ENCODE results near the gene ARHGAP22. TPM values are rescaled to one million over a fixed set of nuclear protein-coding genes. Genes with fewer than 3 reads are reported as not detected.

ARHGAP22 gene
- total RNA-seq, 4 donors from 2014 or later: 0.59 to 2.1 (median 1.2) TPM

- 55% methylated on average over 1 of the region's 2 CpGs; no CpG with 5 or more reads in 1 of the 2 donors for WGBS, 2 donors
Observed at GRCh38 chr10:48587101-48587500, 17.8 kb downstream of the ARHGAP22 start.

GRCh38 chr10:48582970-48583369 is 21.9 kb downstream of the ARHGAP22 start:
- H3K27me3 ChIP-seq: no peaks in the 10 kb centered on the region
- peaks cover 0 to 12% (median 0%) of the 10 kb centered on the region in 3 donors for H3K4me1 ChIP-seq
- intact Hi-C loops (cut with DNase I): no loop called here
- no peak for DNase-seq
- TF ChIP-seq CTCF (IDR thresholded peaks at IDR 0.05): no peak
- TF ChIP-seq POLR2A (IDR thresholded peaks at IDR 0.05): no peak
- 86 to 94% methylated on average over 2 to 6 of the region's 10 CpGs for WGBS, 2 donors
- no peaks in the 10 kb centered on the region for H3K36me3 ChIP-seq
- H3K9me3 ChIP-seq: no peaks in the 10 kb centered on the region
- H3K27ac ChIP-seq: no peak overlapping the region
- no peak overlapping the region for H3K4me3 ChIP-seq

More at GRCh38 chr10:48587101-48587500, 17.8 kb downstream of the ARHGAP22 start:
- DNase-seq: no peak
- no peak for TF ChIP-seq POLR2A (IDR thresholded peaks at IDR 0.05)
- TF ChIP-seq CTCF (IDR thresholded peaks at IDR 0.05): no peak
- no peaks in the 10 kb centered on the region for H3K9me3 ChIP-seq
- H3K4me3 ChIP-seq: no peak overlapping the region
- H3K4me1 ChIP-seq: peaks cover 6 to 20% (median 11%) of the 10 kb centered on the region in 3 donors
- intact Hi-C loops (cut with DNase I): no loop called here
- no peaks in the 10 kb centered on the region for H3K36me3 ChIP-seq
- no peak overlapping the region for H3K27ac ChIP-seq
- no peaks in the 10 kb centered on the region for H3K27me3 ChIP-seq

GRCh38 chr10:48580236-48580635 is 24.6 kb downstream of the ARHGAP22 start:
- H3K36me3 ChIP-seq: no peaks in the 10 kb centered on the region
- no peaks in the 10 kb centered on the region for H3K9me3 ChIP-seq
- TF ChIP-seq POLR2A (IDR thresholded peaks at IDR 0.05) (no peak), CTCF (IDR thresholded peaks at IDR 0.05) (no peak)
- intact Hi-C loops (cut with DNase I): no loop called here
- peaks cover 0 to 12% (median 0%) of the 10 kb centered on the region in 3 donors for H3K4me1 ChIP-seq
- no peaks in the 10 kb centered on the region for H3K27me3 ChIP-seq
- no peak overlapping the region for H3K27ac ChIP-seq
- no peak for DNase-seq
- WGBS, 2 donors: 89 to 92% methylated on average over 2 to 5 of the region's 5 CpGs
- no peak overlapping the region for H3K4me3 ChIP-seq

GRCh38 chr10:48579251-48579960 is 25.5 kb downstream of the ARHGAP22 start:
- Histone ChIP-seq H3K9me3 (no peaks in the 10 kb centered on the region), H3K4me3 (no peak overlapping the region), H3K27me3 (no peaks in the 10 kb centered on the region), H3K36me3 (no peaks in the 10 kb centered on the region), H3K4me1 (peaks cover 0 to 12% (median 0%) of the 10 kb centered on the region in 3 donors), H3K27ac (no peak overlapping the region)
- intact Hi-C loops (cut with DNase I): no loop called here
- DNase-seq: no peak
- WGBS, 2 donors: 43 to 63% methylated on average over 4 to 6 of the region's 8 CpGs
- TF ChIP-seq POLR2A (IDR thresholded peaks at IDR 0.05): no peak
- no peak for TF ChIP-seq CTCF (IDR thresholded peaks at IDR 0.05)

- H3K27ac ChIP-seq: no peak overlapping the region
- DNase-seq: no peak
- peaks cover 0 to 12% (median 0%) of the 10 kb centered on the region in 3 donors for H3K4me1 ChIP-seq
- no peaks in the 10 kb centered on the region for H3K9me3 ChIP-seq
- no peak overlapping the region for H3K4me3 ChIP-seq
- intact Hi-C loops (cut with DNase I): no loop called here
- 63 to 65% methylated on average over 3 to 5 of the region's 5 CpGs for WGBS, 2 donors
- H3K27me3 ChIP-seq: no peaks in the 10 kb centered on the region
- no peaks in the 10 kb centered on the region for H3K36me3 ChIP-seq
- TF ChIP-seq CTCF (IDR thresholded peaks at IDR 0.05) (no peak), POLR2A (IDR thresholded peaks at IDR 0.05) (no peak)
Observed at GRCh38 chr10:48577158-48577557, 27.7 kb downstream of the ARHGAP22 start.
